OCI-M2 (cell line): ENCODE measurements around the gene MYBBP1A.

Source experiments
- DNase-seq: peaks from one replicate; lab custom pipeline; 2025; ENCODE audit not compliant: unreplicated experiment; lab: John Stamatoyannopoulos, UW

MYBBP1A gene

GRCh38 chr17:4551141-4551540 lies 4.0 kb downstream of the MYBBP1A start:
- DNase-seq, result no peak

GRCh38 chr17:4550534-4551039 lies 4.6 kb downstream of the MYBBP1A start:
- no peak for DNase-seq

- no peak for DNase-seq
These were observed 5.2 kb downstream of the MYBBP1A start for GRCh38 chr17:4549781-4550533.

- DNase-seq, result no peak
These were observed 6.3 kb downstream of the MYBBP1A start for GRCh38 chr17:4548721-4549531.

- no peak for DNase-seq
These were observed 7.1 kb downstream of the MYBBP1A start for GRCh38 chr17:4548061-4548461.

- DNase-seq, result no peak
These were observed 7.9 kb downstream of the MYBBP1A start for GRCh38 chr17:4547118-4547906.

- DNase-seq, result no peak
These were observed 9.8 kb downstream of the MYBBP1A start for GRCh38 chr17:4545217-4545951.

GRCh38 chr17:4544951-4545216 lies 10.3 kb downstream of the MYBBP1A start:
- no peak for DNase-seq

- no peak for DNase-seq
These were observed 10.8 kb downstream of the MYBBP1A start for GRCh38 chr17:4544135-4544950.

GRCh38 chr17:4543557-4544026 lies 11.6 kb downstream of the MYBBP1A start:
- no peak for DNase-seq

GRCh38 chr17:4542726-4543191 lies 12.4 kb downstream of the MYBBP1A start:
- no peak for DNase-seq

- DNase-seq, result no peak
These were observed 13.0 kb downstream of the MYBBP1A start for GRCh38 chr17:4542003-4542725.

GRCh38 chr17:4541328-4542002 lies 13.7 kb downstream of the MYBBP1A start:
- no peak for DNase-seq

- DNase-seq, result no peak
These were observed 14.4 kb downstream of the MYBBP1A start for GRCh38 chr17:4540687-4541327.

GRCh38 chr17:4540224-4540651 lies 14.9 kb downstream of the MYBBP1A start:
- no peak for DNase-seq

GRCh38 chr17:4539576-4540223 lies 15.5 kb downstream of the MYBBP1A start:
- no peak for DNase-seq

GRCh38 chr17:4539025-4539424 lies 16.2 kb downstream of the MYBBP1A start:
- DNase-seq, result no peak
